Endometrium (tissue), 2 donors: ENCODE data around the gene SLC44A4.
"Not testable (repeated sequence)": the region's sequence is repeated elsewhere in the genome, so short reads cannot be mapped to it uniquely, and the experiment has no call there.

Source experiments
- FAIRE-seq: peaks from 2 replicates; lab custom pipeline; 2012; peaks lifted over from hg19 to GRCh38; lab: Jason Lieb, UNC
- donor health status: control.
- donor health status: control.

The SLC44A4 gene

GRCh38 chr6:31858707-31859106 lies 20.1 kb downstream of the SLC44A4 start:
- FAIRE-seq = no peak

- FAIRE-seq = not testable (repeated sequence)
Measured at GRCh38 chr6:31857774-31858173, 21.0 kb downstream of the SLC44A4 start.

- FAIRE-seq = not testable (repeated sequence)
Measured at GRCh38 chr6:31851980-31852718, 26.6 kb downstream of the SLC44A4 start.

- no peak for FAIRE-seq
Measured at GRCh38 chr6:31851485-31851832, 27.3 kb downstream of the SLC44A4 start.

GRCh38 chr6:31850765-31851484 lies 27.9 kb downstream of the SLC44A4 start:
- no peak for FAIRE-seq

- no peak for FAIRE-seq
Measured at GRCh38 chr6:31847276-31847978, 31.4 kb downstream of the SLC44A4 start.

- FAIRE-seq = no peak
Measured at GRCh38 chr6:31844507-31844906, 34.3 kb downstream of the SLC44A4 start.

GRCh38 chr6:31842053-31842452 lies 36.7 kb downstream of the SLC44A4 start:
- FAIRE-seq = no peak

GRCh38 chr6:31839779-31840126 lies 39.0 kb downstream of the SLC44A4 start:
- not testable (repeated sequence) for FAIRE-seq

- FAIRE-seq = no peak
Measured at GRCh38 chr6:31838968-31839367, 39.8 kb downstream of the SLC44A4 start.

GRCh38 chr6:31838114-31838553 lies 40.7 kb downstream of the SLC44A4 start:
- not testable (repeated sequence) for FAIRE-seq

GRCh38 chr6:31837369-31838113 lies 41.3 kb downstream of the SLC44A4 start:
- FAIRE-seq = no peak

GRCh38 chr6:31836474-31837368 lies 42.1 kb downstream of the SLC44A4 start:
- no peak for FAIRE-seq

- no peak for FAIRE-seq
Measured at GRCh38 chr6:31836047-31836473, 42.7 kb downstream of the SLC44A4 start.

GRCh38 chr6:31834367-31835250 lies 44.2 kb downstream of the SLC44A4 start:
- FAIRE-seq = no peak

- FAIRE-seq = no peak
Measured at GRCh38 chr6:31831350-31832215, 47.2 kb downstream of the SLC44A4 start.

GRCh38 chr6:31830886-31831335 lies 47.9 kb downstream of the SLC44A4 start:
- FAIRE-seq = no peak

- peak; percentile 41 for FAIRE-seq
Measured at GRCh38 chr6:31829633-31830283, 49.0 kb downstream of the SLC44A4 start.
